HG02884 (cell line): ENCODE data around the gene TMEM30A.

ENCODE experiments used
- ATAC-seq: cut with Tn5 transposase; IDR thresholded peaks from one replicate; pipeline ENCODE4 v1.9.1; 2021; ENCODE audit warnings: mild to moderate bottlenecking, moderate library complexity; ENCODE audit not compliant: unreplicated experiment

The TMEM30A gene

DNA sequence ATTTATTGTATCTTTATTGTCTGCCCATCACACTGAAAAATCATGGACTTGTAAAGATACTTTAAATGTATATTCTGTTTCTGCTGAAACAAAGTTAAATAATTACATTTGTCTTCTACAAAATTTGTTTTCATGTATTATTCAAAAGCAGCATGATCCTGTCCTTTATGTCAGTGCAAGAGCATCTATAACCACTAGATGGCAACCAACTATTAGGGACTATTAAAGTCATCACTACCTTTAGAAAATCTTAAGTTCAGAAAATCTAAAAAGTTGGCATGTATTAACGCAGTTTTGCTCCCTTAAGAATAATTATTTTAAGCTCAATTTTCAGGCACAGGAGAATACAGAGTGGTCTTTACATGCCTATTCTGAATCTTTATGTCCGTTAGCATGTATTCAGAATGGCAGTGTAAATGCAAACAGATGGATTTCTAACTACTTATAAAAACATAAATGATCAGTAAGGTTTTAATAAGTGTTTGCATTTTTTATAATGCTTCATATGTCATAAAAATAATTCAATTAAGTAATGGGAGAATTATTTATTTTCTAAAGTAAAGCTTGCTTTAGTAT is 17.8 kb downstream of the TMEM30A start:
- peak; percentile 78 for ATAC-seq

DNA sequence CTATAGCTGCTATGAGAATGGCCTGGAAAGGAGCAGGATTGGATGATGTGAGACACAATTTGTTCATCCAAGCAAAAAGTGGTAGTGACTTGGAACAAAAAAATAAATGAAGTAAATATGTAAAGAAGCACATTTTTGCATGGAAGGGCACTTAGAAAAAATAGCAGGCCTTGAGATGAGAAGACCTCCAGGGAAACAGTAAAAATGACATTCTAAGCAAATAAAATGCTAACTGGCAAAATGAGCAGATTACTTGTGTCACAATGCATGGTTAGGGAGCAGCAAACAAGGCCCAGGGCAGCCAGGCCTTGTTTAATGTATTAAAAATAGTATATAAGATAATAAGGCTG is 21.2 kb downstream of the TMEM30A start:
- ATAC-seq = no peak

DNA sequence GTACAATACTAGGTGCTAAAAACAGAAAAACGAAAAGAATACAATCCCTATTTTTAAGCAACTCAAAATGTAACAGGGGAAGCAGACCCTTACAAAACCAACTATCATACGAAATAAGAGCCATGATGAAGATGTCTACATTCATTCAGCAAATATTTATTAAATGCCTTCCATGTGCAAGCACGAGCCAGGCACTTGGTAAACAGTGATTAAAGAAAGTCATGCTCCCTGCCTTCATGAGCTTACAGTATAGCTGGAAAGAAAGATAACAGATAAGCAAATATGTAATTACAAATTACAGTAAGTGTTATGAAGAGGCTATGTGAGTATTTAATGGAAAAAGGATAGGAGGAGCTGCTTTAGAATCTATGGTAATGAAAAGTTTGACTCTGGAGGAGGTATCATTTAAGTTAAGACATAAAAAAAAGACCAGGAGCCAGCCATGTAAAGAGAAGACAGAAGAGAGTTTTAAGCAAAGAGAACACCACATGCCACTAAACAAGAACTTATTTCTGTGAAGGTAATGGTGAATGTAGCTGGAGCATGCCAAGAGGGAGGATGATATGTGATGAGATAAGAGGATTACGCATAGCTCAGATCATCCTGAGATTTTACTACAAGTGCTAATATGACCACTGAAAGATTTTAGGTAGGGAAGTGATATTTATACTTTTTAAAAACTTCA is 21.7 kb downstream of the TMEM30A start:
- no peak for ATAC-seq

DNA sequence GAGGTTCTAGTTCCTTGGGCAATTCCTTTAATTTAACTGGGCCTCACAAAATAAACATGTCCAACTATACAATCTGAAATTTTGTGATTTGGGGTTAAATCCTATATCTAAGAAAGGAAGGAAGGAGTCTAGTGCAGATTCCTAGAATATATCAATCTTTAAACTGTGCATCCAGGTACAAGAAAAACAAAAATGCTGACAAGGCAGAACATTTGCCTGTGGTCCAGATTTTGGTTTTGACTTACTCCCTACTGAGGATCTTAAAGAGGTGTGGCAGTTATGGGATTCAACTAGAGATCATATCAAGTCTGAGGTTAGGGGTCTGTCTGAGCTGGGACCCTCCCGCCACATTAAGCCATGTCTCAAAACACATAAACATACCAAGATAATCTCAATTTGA is 23.3 kb downstream of the TMEM30A start:
- ATAC-seq = no peak

DNA sequence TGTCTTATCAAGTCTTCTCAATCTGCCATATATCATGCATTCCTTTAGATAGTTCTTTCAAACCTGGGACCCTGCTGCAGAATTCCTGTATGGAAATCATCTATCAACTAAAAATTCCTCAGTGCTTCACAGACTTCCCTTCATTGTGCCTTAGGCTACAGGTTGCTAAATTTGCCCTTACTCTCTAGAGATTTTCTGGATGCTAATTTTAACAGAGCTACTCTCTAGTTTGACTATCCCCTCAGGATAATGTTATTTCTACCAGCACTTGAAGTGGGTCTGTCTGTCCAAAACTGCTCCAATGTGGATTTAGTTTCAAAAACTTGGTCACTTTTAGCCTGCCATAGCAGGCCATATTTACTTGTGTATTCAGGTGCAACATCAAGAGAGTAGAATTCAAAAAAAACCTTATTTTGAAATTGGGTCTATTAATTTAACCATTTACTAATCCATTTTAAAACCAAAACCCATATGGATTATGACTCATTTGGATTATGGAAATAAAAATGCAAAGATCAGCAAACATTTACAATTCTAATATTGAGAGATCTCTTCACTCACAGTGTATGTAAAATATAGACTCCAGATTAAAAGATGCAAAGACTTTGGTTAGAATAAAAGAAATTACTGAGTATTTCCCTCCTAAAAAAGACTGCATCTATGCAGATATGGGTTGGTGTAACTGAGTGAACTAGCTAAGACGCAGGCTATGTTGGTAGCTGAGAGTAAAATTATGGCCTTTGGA is 27.1 kb downstream of the TMEM30A start:
- ATAC-seq = no peak

DNA sequence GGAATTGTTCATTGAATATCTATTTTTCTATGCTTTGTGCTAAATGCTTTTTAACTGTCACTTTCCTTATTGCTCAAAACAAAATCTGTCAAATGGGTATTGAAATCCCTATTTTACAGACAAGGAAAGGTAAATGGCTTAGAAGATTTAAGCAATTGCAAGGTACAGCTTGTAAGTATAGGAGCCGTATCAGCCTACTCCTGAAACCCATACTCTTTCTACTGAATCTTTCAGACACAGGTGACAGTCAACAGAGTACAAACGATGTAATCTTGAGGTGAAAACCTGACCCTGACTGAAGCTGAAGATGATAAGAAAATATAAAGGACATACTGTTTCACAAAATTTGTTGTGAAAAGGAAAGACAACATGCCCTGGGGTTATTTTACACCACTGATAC is 34.0 kb downstream of the TMEM30A start:
- ATAC-seq = no peak

DNA sequence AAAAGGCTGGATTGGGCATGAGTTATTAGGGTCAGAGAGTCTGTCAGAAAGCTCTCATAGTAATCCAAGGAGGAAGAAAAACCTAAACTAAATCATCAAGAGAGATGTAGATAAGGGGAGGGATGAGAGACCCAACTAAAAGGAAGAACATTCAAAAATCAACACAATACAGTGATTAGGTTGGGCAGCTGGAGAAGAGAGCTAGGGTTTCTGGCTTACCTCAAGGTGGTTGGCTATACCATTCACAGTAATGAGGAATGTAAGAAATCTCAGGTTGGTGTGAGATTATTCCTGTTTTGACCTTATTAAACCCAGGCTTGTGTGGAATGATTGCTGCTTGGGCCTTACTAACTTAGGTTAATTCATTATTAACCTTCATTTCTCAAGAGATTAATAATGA is 34.8 kb downstream of the TMEM30A start:
- no peak for ATAC-seq

DNA sequence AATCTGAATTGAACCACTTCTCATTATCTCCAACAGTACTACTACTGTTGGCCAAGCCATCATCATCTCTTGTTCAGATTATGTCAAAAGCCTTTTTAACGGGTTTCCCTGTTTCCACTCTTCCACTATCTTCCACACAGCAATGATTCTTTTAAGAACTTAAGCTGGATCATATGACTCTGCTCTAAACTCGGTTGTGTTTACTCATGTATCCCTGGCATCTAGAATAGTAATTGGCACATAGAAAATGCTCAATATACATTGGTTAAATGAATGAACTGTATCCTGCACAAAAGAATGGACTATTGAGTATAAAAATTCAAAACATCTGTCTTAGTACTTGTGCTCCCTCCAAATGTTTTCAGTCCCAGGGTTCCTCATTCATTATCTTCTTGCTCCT is 38.2 kb downstream of the TMEM30A start:
- no peak for ATAC-seq

DNA sequence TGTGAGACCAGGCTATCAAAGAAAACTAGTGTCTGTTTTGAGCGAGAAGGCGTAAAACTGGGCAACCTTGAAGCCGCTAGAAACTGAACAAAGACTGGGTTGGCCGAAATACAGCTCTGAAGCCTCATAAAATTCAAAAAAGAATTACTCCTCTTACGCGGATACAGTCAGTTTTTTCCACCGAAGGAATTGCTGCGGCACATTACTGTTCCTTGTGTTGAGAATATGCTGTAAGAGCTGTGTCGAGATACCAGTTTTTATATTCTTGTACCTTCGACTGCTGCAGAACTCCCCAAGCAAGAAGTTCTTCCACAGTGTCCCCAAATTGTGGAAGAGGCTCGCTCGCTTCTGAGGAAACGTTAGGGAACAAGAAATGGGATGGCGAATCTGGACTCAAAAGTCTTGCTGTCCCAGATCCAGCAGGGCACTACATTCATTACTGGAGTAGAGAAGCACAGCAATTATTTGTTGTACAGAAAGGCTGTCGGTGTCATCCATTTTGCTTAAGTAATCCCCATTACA is 40.5 kb downstream of the TMEM30A start:
- ATAC-seq = peak; percentile 13

DNA sequence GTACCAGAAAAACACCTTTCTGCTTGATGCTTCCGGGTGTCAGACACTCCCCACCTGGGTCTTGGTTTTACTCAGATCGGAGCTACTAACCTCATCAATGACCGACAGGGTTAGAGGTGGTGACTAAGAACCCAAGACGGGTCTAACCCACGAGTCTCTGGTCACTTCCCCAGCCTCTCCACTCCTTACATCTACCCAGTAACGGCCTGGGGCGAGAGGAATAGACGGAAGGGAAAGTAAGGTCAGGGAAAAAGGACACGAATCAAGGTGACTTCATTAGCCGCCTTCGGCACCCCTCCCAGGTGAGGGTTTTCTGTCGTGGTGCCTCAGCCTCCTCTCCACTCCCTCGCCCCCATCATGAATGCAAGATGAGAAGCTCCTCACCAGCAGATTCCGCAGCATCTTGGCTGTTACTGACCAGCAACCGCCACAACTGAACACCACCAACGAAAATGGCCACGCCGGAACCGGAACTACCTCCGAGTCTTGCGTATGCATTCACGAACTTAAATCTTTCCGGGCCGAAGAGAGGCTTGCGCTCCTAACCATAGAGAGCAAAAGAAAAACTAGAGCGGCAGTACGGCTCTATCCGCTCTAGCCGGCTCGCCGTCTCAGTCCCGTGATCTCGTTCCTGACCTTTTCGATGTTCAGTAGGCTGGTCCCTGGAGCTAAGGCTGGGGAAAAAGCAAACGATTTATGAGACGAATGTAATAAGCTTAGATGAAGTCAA is 41.1 kb downstream of the TMEM30A start, which contains the start of gene COX7A2:
TSS of gene COX7A2 (minus strand) at position 469 of the 730 bp plus-strand sequence. CDS start at position 402, 67 bp downstream.
- ATAC-seq = peak; percentile 93

DNA sequence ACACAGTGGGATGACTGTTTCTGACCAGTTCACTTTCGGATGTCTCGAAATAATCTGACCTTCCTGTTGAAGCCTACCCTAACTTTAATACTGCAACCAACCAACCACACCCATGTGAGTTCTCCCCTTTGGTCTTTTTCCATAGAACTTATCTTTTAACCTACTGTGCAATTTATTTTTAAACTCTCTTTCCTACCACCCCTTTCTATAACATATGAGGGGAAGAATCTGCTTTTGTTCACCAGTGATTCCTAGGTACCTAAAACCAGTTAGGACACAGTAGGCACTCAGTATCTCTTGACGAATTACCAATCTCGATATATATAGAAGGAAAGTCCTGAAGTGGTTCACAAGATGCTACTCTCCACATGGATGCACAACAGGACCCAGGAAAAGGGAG is 48.0 kb downstream of the TMEM30A start:
- ATAC-seq = no peak

DNA sequence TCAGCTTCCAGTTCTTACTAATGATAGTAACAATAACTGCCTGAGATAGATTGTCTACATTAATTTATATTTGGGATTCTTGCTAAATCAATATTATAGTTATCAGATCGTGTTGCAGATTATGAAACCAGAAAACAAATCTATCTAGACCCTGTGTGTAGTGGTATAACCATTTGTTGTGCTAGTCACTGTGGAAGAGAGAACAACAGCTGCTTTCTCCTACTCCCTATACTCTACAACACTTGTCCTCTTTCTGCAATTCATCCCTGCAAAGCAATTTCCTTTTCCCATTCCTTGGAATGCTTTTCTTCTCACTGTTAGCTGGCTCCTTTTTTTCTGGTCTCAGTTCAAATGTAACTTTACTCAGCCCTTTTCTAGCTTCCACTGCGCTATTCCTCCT is 49.3 kb downstream of the TMEM30A start:
- ATAC-seq = no peak

DNA sequence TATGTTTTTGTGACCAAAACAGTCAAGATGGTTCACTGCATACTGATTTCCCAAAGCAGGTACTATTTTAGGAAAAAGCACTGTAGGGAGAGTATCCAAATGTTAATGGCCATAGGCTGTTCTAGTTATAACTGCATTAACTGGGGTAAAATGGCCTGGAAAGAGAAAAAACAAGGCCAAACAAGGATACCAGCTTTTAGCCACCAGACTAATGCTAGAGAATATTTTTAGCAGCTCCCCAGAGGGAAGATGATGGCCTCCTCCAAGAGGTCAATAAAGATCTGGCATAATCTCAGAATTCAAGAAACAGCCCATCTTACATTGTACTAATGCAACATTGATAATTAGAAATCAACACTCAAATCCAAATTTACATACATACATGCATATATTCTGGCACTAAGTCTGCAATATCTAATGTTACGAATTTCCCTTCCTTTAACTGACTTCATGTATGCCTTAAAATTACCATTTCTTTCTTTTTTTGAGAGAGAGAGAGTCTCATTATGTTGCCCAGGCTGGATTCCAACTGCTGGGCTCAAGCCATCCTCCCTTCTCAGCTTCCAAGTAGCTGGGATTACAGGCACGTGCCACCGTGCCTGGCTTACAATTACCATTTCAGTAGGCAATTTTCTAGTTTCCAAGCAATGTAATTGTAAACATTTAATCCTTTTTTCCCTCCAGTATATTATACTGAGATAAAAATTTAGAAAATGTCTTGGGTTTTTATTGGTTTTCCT is 50.3 kb downstream of the TMEM30A start:
- ATAC-seq = no peak

DNA sequence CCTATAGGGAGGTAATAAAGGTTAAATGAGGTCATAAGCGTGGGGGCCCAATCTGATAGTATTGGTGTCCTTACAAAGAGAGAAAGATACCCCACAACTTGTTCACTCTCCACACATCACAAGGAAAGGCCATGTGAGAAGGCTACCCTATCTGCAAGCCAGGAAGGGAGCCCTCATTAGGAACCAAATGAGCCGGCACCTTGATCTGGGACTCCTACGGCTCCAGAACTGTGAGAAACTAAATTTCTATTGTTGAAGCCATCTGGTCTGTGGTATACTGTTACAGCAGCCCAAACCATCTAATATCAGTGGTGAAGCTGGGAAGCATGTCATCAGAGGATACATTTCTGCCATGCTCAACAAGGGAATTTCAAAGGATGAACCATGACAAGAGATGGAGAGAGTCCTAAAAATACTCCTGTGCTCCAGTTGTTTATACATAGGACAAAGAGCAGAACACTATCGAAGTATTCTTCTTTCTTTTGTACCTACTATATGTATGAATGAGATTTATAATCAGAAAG is 51.4 kb downstream of the TMEM30A start:
- no peak for ATAC-seq

DNA sequence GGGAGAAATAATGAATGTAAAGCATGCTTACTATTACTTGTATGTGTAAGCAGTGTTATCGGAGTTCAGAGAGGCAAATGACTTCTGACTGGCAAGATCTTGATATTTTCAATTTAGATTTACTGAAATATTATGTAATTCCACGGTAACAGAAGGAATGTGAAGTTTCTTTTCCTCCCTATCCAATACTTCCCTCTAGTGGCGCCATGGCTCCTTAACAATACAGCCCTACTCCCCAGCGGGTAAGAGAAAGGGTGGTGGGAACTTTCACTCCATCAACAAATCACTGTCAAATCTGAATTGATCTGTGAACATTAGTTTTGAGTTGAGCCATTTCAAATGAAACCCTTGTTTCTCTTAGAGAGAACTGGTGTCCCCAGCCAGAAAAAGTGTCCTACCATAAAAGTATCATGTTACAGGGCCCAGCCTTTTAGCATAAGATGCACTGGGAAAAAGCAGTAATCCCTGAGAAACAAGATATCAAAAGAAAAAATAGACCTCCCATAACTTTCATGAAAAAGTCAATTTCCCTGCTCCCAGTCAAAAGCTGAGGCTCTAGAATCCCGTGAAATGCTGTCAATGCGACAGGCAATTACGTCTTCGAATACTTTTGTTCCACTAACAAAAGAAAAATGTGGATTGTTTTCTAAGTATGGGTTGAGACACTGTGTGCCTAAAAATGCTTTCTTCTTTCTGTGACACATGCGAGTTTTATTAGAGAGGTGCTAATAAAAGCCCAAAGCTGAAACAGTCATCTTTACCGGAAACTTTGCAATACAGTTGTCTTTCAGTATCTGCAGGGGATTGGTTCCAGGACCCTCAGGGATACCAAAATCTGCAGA is 53.9 kb downstream of the TMEM30A start:
- no peak for ATAC-seq

DNA sequence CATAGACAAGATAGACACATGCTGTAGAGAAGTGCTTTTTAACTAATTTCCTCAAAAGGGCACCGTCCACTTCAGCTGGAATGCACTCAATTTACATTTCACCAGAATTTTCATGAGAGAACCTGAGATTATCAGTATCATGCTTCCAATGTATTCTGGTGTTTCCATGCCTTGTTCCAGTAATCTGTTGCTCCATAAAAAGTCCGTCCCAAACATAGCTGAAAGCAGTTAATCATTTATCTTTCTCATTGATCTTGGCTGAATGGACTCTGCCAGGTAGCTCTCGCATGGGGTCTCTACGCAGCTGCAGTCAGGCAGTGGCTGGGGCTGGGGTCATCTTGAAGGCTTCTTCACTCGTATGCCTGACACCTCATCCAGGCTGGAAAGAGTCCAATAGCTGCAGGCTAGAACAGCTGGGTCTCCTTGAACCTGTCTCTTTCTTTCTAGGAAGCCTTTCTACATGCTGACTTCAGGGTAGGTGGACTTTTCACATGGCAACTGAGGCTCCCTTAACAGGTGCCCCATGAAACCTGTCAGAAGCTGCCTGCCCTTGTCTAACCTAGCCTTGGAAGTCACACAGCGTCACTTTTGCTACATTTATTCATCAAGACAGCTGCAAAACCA is 60.2 kb downstream of the TMEM30A start:
- ATAC-seq = no peak

DNA sequence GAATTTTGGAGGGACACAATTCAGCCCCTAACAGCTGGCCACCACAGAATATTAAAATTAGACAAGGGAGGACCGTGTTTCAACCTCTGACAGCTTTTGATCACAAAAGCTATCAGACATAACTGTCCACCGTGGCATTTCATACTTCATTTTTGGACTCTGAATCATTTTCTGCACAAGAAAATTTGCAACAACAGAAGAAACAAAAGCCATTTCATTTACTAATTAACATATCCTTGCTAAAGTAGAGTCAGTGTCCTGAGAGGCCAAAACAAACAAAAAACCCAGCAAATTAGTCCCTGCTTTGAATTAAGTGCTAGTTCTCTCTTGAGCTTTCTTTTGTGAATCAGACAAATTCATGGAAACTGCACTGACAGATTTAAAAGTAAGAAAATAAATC is 61.2 kb downstream of the TMEM30A start:
- no peak for ATAC-seq

DNA sequence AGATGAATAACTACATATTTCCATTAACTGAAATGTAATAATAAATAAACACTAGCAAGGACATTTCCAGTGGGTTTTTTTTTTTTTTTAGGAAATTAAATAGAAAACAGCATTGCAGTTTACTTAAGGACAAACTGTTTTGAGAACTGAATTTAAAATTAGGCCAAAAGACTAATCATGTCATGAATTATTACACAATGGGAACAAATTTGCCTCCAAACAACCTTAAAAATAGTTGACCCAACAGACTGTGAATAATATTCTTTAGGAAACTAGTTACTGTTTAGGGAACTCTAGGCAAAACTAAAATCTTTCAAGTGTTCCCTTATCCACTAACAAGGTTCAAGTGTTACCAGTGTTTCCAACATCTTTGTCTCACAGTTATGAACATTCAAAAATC is 62.3 kb downstream of the TMEM30A start:
- no peak for ATAC-seq

DNA sequence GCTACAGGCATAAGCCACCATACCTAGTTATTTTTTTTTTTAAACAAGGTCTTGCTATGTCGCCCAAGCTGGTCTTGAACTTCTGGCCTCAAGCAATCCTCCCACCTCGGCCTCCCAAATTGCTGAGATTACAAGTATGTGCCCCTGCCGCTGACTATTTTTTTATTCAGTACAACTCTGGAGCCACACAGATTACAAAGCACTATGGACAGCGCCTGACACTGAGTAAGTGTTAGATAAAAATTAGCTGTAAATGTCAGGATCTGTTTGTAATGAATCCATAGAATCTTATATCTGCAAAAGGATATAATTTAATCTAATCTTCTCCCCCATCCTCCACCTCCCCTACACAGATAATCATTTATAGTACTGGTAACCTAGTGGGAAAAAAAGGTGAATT is 63.5 kb downstream of the TMEM30A start:
- no peak for ATAC-seq
